B cell (primary cell): Measurements from ENCODE around the gene UBE2E3. TPM values are rescaled to one million over a fixed set of nuclear protein-coding genes. Genes with fewer than 3 reads are reported as not detected.

Source experiments
- ATAC-seq: fragments of 200-7000 bp; cut with Tn5 transposase; one replicate; pipeline ENCODE4 v1.10.0; 2021; ENCODE audit warnings: low read depth, mild to moderate bottlenecking, moderate number of reproducible peaks, moderate library complexity
- CTCF ChIA-PET: fragments of 350-600 bp; sonication (Branson Sonifier 250); formaldehyde crosslinking; loops from one replicate; lab custom pipeline; 2021; ENCODE audit warnings: antibody characterized with exemption, inconsistent platforms; lab: Charles Lee
- POLR2A ChIA-PET: fragments of 350-600 bp; sonication (Branson Sonifier 250); formaldehyde crosslinking; loops from one replicate; lab custom pipeline; 2021; ENCODE audit warnings: antibody characterized with exemption; lab: Charles Lee
- DNase-seq: peaks from one replicate; pipeline ENCODE4 v3.0.0; 2013
- H2AFZ ChIP-seq: 2 replicates; pipeline ENCODE4 v1.6.1; 2012; ENCODE audit warnings: mild to moderate bottlenecking, low read depth, low read length; ENCODE audit not compliant: insufficient read depth, poor library complexity, severe bottlenecking
- H3K27ac ChIP-seq, 2 donors: 1 replicate in 1 of 2; 2 replicates in 1 of 2; pipeline ENCODE4 v1.5.1; 2012 to 2013; ENCODE audit warnings: low read length in 2 of 2, mild to moderate bottlenecking in 2 of 2, moderate library complexity in 1 of 2
- H3K27me3 ChIP-seq, 4 experiments: fragments of 200-600 bp in 1 of 4; sonication (generic) in 1 of 4; replicated peaks in 1 of 4; 1 replicate in 2 of 4; 2 replicates in 2 of 4; pipeline versions ENCODE4 v1.6.1 to v1.7.0; 2013 to 2016; ENCODE audit warnings: low read length in 3 of 4, mild to moderate bottlenecking in 2 of 4, mixed read lengths in 1 of 4, moderate library complexity in 1 of 4; ENCODE audit not compliant: insufficient read depth in 4 of 4, control insufficient read depth in 3 of 4; ENCODE audit errors: control extremely low read depth in 1 of 4
- H3K36me3 ChIP-seq, 2 experiments: replicated peaks in 1 of 2; 1 replicate in 1 of 2; 2 replicates in 1 of 2; pipeline versions ENCODE4 v1.6.1 to v1.7.1; 2013; ENCODE audit warnings: low read length in 1 of 2; ENCODE audit not compliant: insufficient read depth in 2 of 2, control insufficient read depth in 1 of 2; ENCODE audit errors: control extremely low read depth in 1 of 2, extremely low read depth in 1 of 2
- H3K4me1 ChIP-seq, 2 donors: fragments of 200-600 bp in 1 of 2; sonication (generic) in 1 of 2; 1 replicate in 1 of 2; 2 replicates in 1 of 2; pipeline versions ENCODE4 v1.5.1 to v1.6.1; 2013 to 2017; ENCODE audit warnings: low read length in 2 of 2; ENCODE audit not compliant: control insufficient read depth in 2 of 2, insufficient read depth in 2 of 2
- H3K4me2 ChIP-seq: replicated peaks from 2 replicates; pipeline ENCODE3; 2012; ENCODE audit warnings: mild to moderate bottlenecking, low read depth, low read length; ENCODE audit not compliant: poor library complexity, severe bottlenecking
- H3K4me3 ChIP-seq, 5 experiments: fragments of 200-600 bp in 1 of 5; sonication (generic) in 1 of 5; 1 replicate in 3 of 5; 2 replicates in 2 of 5; pipeline versions ENCODE4 v1.5.1 to v1.7.0; 2011 to 2016; ENCODE audit warnings: low read length in 4 of 5, mild to moderate bottlenecking in 4 of 5, low read depth in 2 of 5, control low read depth in 1 of 5, moderate library complexity in 1 of 5; ENCODE audit not compliant: insufficient read depth in 1 of 5; ENCODE audit errors: control extremely low read depth in 1 of 5, extremely low read depth in 1 of 5
- H3K79me2 ChIP-seq: fragments of 200-600 bp; sonication (generic); one replicate; pipeline ENCODE4 v1.6.0; 2016; ENCODE audit warnings: low read length; ENCODE audit not compliant: control insufficient read depth, insufficient read depth
- H3K9ac ChIP-seq: fragments of 200-600 bp; sonication (generic); 2 replicates; pipeline ENCODE4 v1.6.1; 2017; ENCODE audit warnings: mild to moderate bottlenecking, low read length, moderate library complexity
- H3K9me3 ChIP-seq, 3 donors: one replicate each; pipeline versions ENCODE4 v1.6.1 to v1.7.1; 2013; ENCODE audit warnings: low read length in 2 of 3; ENCODE audit not compliant: control insufficient read depth in 2 of 3, insufficient read depth in 1 of 3; ENCODE audit errors: control extremely low read depth in 1 of 3
- H4K20me1 ChIP-seq: 2 replicates; pipeline ENCODE4 v1.6.0; 2012; ENCODE audit warnings: mild to moderate bottlenecking, low read length; ENCODE audit not compliant: insufficient read depth, control insufficient read depth, poor library complexity, severe bottlenecking
- H3K27ac Mint-ChIP-seq: one replicate; pipeline ENCODE4 v1.8.0; 2021; ENCODE audit warnings: mixed read lengths
- H3K27me3 Mint-ChIP-seq: one replicate; pipeline ENCODE4 v1.8.0; 2021; ENCODE audit warnings: mixed read lengths
- H3K4me1 Mint-ChIP-seq: one replicate; pipeline ENCODE4 v1.8.0; 2021; ENCODE audit warnings: mixed read lengths
- H3K4me3 Mint-ChIP-seq: one replicate; pipeline ENCODE4 v1.8.0; 2021; ENCODE audit warnings: mixed read lengths
- H3K9me3 Mint-ChIP-seq: one replicate; pipeline ENCODE4 v1.8.0; 2022; ENCODE audit warnings: mixed read lengths; ENCODE audit not compliant: insufficient read depth
- EZH2 ChIP-seq: IDR thresholded peaks from 2 replicates; pipeline ENCODE4 v1.6.1; 2012; ENCODE audit warnings: borderline replicate concordance, low read depth, mild to moderate bottlenecking, moderate library complexity, low read length; ENCODE audit not compliant: insufficient read depth, poor library complexity, severe bottlenecking
- WGBS: methylation state at CpG from one replicate; pipeline ENCODE4 v1.1.5; 2013; ENCODE audit warnings: missing lambda C conversion rate; ENCODE audit not compliant: insufficient coverage; 5-methylcytosine and 5-hydroxymethylcytosine counted together
- intact Hi-C: fragments of 100-400 bp; cut with micrococcal nuclease; formaldehyde crosslinking; loops from one replicate; pipeline ENCODE4 v1.10.0; 2022
- polyA plus RNA-seq: library from polyadenylated mRNA; depleted of rRNA; stranded (reverse); fragments of >200 nt; gene quantifications from 2 replicates; pipeline ENCODE4 v1.2.3, GENCODE V29; 2012
- total RNA-seq, 2 donors: library from RNA; stranded (reverse); fragments of 120-200 nt in 1 of 2; gene quantifications; 1 replicate in 1 of 2; 2 replicates in 1 of 2; pipeline versions ENCODE4 v1.2.3 to v1.2.4, GENCODE V29; 2013 to 2022
- TF ChIP-seq, protein P1 (sequence below): fragments of 200-600 bp; IDR thresholded peaks from one replicate; pipeline ENCODE4 v1.8.0; 2022; ENCODE audit warnings: antibody characterized with exemption, mild to moderate bottlenecking

UBE2E3 gene
- total and polyA plus RNA-seq, 2 donors (not counting 1 experiment from before 2014, with no cell fraction given), result 26.7 to 31.6 TPM

DNA sequence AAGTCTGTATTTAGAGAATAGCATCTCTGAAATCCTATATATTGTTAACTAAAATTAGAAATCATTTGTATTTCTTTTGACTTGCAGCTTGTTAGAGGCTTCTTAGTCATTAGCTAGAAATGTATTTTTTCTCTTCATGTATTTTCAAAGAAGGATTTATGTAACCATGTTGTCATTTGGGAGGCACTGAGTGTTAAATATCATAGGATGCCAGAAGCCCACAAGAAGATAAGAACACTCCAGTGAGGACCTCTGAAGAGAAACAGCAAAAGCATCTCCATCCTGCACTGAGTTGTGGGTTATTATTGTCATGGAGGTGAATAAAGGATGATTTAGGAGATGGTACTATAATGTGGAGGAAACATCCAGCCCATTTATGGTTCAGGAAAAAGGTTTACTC, 93.5 kb downstream of the UBE2E3 start:
- H3K9ac ChIP-seq, result no peak overlapping the region
- intact Hi-C loops, result no loop called here
- no peaks in the 10 kb centered on the region for H4K20me1 ChIP-seq
- no peaks in the 10 kb centered on the region for H3K27me3 ChIP-seq
- H3K27ac ChIP-seq, result no peak overlapping the region
- no peaks in the 10 kb centered on the region for H3K9me3 Mint-ChIP-seq
- ATAC-seq, result no peak
- peaks cover 0 to 1% of the 10 kb centered on the region in 2 experiments for H3K36me3 ChIP-seq
- H3K4me2 ChIP-seq, result no peak overlapping the region
- H3K4me3 ChIP-seq, result no peak overlapping the region
- no peaks in the 10 kb centered on the region for H3K4me1 ChIP-seq
- no peak overlapping the region for H3K4me3 Mint-ChIP-seq
- TF ChIP-seq, protein P1, sequence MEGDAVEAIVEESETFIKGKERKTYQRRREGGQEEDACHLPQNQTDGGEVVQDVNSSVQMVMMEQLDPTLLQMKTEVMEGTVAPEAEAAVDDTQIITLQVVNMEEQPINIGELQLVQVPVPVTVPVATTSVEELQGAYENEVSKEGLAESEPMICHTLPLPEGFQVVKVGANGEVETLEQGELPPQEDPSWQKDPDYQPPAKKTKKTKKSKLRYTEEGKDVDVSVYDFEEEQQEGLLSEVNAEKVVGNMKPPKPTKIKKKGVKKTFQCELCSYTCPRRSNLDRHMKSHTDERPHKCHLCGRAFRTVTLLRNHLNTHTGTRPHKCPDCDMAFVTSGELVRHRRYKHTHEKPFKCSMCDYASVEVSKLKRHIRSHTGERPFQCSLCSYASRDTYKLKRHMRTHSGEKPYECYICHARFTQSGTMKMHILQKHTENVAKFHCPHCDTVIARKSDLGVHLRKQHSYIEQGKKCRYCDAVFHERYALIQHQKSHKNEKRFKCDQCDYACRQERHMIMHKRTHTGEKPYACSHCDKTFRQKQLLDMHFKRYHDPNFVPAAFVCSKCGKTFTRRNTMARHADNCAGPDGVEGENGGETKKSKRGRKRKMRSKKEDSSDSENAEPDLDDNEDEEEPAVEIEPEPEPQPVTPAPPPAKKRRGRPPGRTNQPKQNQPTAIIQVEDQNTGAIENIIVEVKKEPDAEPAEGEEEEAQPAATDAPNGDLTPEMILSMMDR, result no peak
- ChIA-PET POLR2A (no interaction called here), CTCF (interaction anchor here (1.5 to 1.6 kb wide), 2 partner anchors 642 to 950 kb away, joined by 3 to 5 read pairs; no protein-coding TSS in a partner anchor)
- H3K9me3 ChIP-seq, result no peaks in the 10 kb centered on the region
- H2AFZ ChIP-seq, result no peak overlapping the region
- H3K27me3 Mint-ChIP-seq, result no peaks in the 10 kb centered on the region
- H3K79me2 ChIP-seq, result no peaks in the 10 kb centered on the region
- peaks cover 5% of the 10 kb centered on the region for H3K4me1 Mint-ChIP-seq
- H3K27ac Mint-ChIP-seq, result no peak overlapping the region
- no peak for DNase-seq

DNA sequence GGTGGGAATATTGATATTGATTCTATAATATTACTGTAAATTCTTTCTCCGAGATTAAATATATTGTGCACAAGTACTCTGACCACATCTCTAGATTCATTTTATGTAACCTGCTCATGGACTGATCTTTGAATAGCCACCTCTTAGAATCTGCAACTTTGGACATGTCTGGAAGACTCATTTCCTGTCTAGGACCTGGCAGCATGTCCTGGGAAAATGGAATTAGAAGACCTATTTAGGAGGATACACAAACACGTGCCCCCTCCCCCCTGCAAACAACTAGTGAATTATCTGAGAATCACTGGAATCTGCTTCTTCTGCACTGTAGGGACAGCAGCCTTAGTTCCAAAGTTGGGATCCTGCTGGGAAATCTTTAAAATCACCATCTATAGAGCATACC, 94.1 kb downstream of the UBE2E3 start:
- no peak overlapping the region for H3K4me3 Mint-ChIP-seq
- POLR2A ChIA-PET, result no interaction called here
- Histone ChIP-seq H3K79me2 (no peaks in the 10 kb centered on the region), H3K9me3 (no peaks in the 10 kb centered on the region), H3K36me3 (peaks cover 0 to 1% of the 10 kb centered on the region in 2 experiments), H4K20me1 (no peaks in the 10 kb centered on the region), H3K27me3 (no peaks in the 10 kb centered on the region), H3K27ac (no peak overlapping the region), H3K4me3 (no peak overlapping the region), H3K4me2 (no peak overlapping the region), H3K9ac (no peak overlapping the region), H2AFZ (no peak overlapping the region), H3K4me1 (no peaks in the 10 kb centered on the region)
- TF ChIP-seq, protein P1, result no peak
- no peak for TF ChIP-seq EZH2
- H3K27me3 Mint-ChIP-seq, result no peaks in the 10 kb centered on the region
- no peak for DNase-seq
- H3K9me3 Mint-ChIP-seq, result no peaks in the 10 kb centered on the region
- CTCF ChIA-PET, result interaction anchor here (1.2 to 1.6 kb wide), 3 partner anchors 641 to 951 kb away, joined by 3 to 5 read pairs (median 3); no protein-coding TSS in a partner anchor
- intact Hi-C loops, result no loop called here
- peaks cover 5% of the 10 kb centered on the region for H3K4me1 Mint-ChIP-seq
- H3K27ac Mint-ChIP-seq, result no peak overlapping the region
- no peak for ATAC-seq
- 83% methylated on average over 1 of the region's 2 CpGs for WGBS
